ENCODE results near the gene MRFAP1L1.
"Not testable (repeated sequence)": the region's sequence is repeated elsewhere in the genome, so short reads cannot be mapped to it uniquely, and the experiment has no call there.

The MRFAP1L1 gene

DNA sequence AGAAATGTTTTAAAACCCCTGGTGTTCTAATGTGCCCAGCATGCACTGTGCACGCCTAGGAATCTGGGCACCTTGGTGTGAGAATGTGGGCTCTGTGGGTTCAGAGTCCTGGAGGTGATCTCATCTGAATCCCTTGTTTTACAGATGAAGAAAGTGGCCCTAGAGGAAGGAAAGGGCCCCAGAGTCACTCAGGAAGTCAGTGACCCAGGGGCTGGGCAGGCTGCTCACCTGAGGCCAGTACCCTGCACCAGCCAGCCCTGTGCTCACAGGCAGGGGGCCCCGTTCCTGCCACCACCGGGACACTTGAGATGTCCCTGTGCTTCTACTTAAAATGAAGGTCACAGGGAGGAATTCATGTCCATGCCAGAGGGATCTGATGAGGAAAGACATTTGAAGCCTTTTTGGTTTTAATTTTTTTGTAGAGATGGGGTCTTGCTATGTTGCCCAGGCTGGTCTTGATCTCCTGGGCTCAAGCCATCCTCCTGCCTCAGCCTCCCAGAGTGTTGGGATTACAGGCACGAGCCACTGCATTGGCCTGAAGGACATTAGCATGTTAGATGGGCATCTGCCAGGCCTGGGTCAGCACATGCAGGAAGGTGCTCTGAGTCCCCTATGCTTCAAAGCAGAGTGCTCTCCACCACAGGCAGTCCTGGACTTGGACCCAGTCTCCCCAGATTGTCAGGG, 23.4 kb downstream of the MRFAP1L1 start:
- DNase-seq = no peak

DNA sequence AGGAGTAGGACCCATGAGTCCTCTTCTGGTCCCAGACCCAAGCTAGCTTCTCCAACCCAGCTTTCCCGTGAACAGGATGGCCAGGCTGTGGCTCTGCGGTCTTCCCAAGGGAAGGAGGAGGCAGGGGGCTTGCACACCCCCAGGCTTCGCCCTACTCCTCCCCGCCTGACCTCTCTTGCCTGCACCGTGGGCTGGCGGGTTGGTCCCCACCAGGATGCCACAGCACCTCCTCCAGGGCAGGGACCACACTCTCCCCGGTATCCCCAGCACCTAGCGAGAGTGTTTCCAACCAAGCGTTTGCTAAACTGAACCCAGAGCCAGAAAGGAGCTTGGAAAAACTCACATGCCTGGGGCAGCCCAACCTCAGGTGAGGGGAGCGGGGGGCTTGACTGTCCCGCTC, 25.0 kb downstream of the MRFAP1L1 start:
- no peak for DNase-seq

- DNase-seq = no peak
Observed at GRCh38 chr4:6682862-6683590, 26.6 kb downstream of the MRFAP1L1 start.

GRCh38 chr4:6681191-6681590, 28.5 kb downstream of the MRFAP1L1 start:
- no peak for DNase-seq

DNA sequence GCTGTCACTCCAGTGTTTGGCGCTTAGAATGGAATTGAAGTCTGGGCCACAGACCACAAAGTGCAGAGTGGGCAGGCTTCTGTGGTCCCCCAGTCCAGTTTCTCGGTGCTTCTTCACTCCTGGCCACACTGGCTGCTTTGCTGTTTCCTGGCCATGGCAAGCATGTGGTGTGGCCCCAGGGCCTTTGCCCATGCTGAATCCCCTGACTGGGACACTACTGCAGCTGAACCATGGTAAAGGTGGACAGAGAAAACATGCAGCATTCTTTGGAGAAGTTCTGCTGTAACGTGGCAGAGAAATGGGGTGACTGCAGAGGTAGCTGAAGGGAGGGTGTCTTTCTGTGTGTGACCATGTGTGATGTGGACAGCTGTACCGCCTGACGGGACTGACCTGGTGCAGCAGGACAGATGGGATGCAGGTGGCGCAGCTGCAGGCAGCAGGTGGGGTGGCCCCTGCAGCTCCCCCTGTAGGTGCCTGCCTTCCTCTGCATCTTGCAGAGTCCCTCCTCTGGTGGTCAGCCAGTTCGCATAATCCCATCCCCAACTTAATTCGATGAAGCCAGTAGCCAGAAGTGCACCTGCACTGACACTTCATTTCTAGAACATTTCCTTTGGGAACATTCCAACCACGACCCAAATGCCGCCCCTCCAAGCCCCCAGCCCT, 29.2 kb downstream of the MRFAP1L1 start:
- no peak for DNase-seq

- DNase-seq = no peak
Observed at GRCh38 chr4:6676722-6677558, 32.7 kb downstream of the MRFAP1L1 start.

- no peak for DNase-seq
Observed at GRCh38 chr4:6674500-6675149, 35.0 kb downstream of the MRFAP1L1 start.

DNA sequence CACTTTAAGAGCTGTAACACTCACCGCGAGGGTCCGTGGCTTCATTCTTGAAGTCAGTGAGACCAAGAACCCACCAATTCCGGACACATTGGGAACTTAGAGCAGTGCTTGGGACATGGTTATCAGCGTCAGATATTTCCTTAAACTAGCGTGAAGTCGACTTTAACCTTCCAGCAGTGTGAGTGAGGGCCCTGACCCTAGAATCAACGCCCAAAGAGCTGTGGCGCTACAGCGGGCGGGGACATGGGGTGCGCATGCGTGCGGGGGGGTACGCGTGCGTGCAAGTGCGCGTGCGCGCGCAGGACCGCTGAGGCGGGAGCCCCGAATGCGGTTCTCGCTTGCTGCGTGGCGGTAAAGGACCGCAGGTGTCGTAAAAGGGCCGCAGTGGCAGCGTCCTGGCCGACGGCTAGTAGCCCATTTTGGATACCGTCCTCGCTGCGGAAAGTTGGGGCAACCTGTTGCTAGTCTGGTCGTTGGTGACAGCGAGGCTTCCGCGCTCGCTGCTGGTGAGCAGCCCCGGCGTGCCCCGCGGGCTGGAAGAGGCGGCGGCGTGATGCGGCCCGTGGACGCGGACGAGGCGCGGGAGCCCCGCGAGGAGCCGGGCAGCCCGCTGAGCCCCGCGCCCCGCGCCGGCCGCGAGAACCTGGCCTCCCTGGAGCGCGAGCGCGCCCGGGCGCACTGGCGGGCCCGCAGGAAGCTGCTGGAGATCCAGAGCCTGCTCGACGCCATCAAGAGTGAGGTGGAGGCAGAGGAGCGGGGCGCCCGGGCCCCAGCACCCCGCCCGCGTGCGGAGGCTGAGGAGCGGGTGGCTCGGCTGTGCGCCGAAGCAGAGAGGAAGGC, 35.8 kb downstream of the MRFAP1L1 start:
- peak; percentile 93 for DNase-seq

- not testable (repeated sequence) for DNase-seq
Observed at GRCh38 chr4:6673191-6673659, 36.4 kb downstream of the MRFAP1L1 start.

GRCh38 chr4:6672541-6673190, 37.0 kb downstream of the MRFAP1L1 start:
- DNase-seq = not testable (repeated sequence)

DNA sequence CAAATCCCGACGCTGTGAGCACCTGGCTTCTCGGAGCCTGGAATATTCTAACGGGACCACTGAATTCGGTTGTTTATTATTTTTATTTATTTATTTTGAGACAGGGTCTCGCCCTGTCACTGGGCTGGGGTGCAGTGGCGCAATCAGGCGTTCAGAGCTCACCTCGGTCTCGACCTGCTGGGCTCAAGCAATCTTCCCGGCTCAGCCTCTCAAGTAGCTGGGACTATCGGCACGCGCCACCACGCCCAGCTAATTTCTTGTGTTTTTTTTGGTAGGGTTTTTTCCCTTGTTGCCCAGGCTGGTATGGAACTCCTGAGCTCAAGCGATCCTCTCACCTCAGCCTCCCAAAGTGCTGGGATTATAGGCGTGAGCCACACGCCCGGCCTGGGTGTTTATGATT, 37.5 kb downstream of the MRFAP1L1 start:
- DNase-seq = no peak

GRCh38 chr4:6671648-6672047, 38.0 kb downstream of the MRFAP1L1 start:
- no peak for DNase-seq

GRCh38 chr4:6668391-6668790, 41.3 kb downstream of the MRFAP1L1 start:
- DNase-seq = no peak

GRCh38 chr4:6665320-6665654, 44.4 kb downstream of the MRFAP1L1 start:
- no peak for DNase-seq

GRCh38 chr4:6663596-6664393, 45.9 kb downstream of the MRFAP1L1 start:
- DNase-seq = no peak

DNA sequence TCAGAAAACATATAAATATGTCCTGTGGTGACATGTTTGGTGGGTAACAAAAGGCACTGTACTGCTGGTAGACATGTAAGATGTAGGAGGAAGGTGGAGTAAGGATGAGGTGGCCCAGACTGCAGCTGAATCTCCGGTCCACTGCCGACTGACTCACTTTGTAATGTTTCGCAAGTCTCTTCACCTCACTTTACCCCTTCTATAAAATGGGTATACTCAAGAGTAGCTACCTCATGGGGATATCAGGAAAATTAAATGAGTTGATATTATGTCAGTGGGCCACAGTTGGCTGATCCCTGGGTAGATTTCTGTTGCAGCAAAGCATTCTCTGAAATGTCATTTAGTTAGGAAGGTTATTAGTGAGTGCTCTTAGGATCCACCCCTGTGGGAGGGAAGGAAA, 47.1 kb downstream of the MRFAP1L1 start:
- DNase-seq = no peak

DNA sequence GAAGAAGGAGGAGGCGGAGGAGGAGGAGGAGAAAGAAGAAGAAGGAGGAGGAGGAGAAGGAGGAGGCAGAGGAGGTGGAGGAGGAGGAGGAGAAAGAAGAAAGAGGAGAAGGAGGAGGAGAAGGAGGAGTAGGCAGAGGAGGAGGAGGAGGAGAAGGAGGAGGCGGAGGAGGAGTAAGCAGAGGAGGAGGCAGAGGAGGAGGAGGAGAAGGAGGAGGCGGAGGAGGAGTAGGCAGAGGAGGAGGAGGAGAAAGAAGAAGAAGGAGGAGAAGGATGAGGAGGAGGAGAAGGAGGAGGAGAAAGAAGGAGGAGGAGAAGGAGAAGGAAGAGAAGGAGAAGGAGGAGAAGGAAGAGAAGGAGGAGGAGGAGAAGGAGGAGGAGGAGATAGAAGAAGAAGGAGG, 49.2 kb downstream of the MRFAP1L1 start:
- DNase-seq = no peak

GRCh38 chr4:6659897-6660296, 49.8 kb downstream of the MRFAP1L1 start:
- no peak for DNase-seq

DNA sequence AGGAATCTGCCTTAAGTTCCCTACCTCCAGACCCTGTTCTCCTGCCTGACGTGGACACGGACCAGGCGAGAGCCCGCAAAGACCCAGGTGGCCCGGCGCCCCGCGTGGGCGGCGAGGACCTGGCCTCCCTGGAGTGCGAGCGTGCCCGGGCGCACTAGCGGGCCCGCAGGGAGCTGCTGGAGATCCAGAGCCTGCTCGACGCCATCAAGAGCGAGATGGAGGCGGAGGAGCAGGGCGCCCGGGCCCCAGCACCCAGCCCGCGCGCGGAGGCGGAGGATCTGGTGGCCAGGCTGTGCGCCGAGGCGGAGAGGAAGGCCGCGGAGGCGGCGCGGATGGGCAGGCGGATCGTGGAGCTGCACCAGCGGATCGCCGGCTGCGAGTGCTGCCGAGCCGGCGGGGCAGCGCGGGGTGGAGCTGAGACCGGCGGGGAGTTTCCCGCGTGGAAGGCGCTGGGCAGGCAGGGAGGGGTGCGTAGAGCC, 51.0 kb downstream of the MRFAP1L1 start:
- no peak for DNase-seq

DNA sequence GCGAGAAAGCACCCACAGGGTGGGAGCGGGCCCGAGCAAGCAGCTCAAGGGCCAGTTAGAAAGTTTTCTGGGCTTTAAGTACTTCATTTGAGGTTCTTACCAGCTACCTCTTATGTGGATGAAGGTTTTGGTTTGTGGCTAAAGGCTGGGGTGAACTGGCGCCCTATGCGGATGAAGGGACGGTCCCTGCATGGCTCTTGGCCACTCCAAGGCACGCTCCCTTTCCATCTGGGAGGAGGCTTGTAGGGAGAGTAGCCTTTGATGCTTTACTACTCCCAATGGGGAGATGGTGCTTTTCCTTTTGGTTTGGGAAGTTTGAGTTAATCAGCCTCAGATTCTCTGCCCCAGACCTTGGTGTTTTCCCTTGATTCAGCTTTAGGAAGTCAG, 51.5 kb downstream of the MRFAP1L1 start:
- DNase-seq = no peak

All from 8988T (cell line).